GM19324 (cell line): ENCODE results near the gene DIP2B.

ENCODE experiments used
- ATAC-seq: cut with Tn5 transposase; IDR thresholded peaks from one replicate; pipeline ENCODE4 v1.9.1; 2021; ENCODE audit warnings: mild to moderate bottlenecking, moderate library complexity; ENCODE audit not compliant: unreplicated experiment, low FRiP score

The DIP2B gene

DNA sequence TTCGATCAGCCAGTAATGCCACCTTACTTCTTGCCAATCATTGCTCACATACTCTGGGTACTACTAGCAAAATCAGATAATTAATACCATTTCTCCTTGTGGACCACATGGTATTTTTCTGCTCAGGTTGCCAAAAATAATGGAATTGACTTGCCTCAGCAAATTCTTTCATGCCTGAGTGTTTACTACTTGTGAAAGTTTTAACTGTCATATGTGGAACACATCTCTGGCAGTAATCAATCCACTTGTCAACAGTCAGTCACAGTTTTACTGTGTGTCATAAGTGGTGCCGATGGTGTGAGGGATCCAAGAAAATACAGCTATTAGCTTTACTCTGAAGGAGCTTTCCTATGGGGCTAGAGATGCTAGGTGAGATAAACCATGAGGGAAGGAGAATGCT, 203.8 kb downstream of the DIP2B start:
- no peak for ATAC-seq

DNA sequence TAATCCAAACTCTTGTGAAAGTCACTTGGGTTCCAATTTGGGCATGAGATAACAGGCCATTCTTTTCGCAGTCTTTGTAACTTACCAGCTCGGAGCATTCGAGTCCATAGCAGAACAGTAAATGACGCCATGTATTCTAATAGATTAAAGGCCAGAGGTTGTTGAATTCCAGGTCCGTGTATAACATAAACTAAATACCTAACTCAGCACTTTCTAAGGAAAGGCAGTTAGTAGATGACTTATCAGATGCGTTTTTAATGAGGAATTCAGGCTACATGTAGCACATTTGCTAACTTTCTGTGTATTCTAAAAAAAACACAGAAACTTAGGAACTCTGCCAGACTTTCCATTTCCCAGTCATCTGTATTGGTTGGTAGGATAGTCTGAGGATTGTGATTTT, 206.3 kb downstream of the DIP2B start:
- no peak for ATAC-seq

DNA sequence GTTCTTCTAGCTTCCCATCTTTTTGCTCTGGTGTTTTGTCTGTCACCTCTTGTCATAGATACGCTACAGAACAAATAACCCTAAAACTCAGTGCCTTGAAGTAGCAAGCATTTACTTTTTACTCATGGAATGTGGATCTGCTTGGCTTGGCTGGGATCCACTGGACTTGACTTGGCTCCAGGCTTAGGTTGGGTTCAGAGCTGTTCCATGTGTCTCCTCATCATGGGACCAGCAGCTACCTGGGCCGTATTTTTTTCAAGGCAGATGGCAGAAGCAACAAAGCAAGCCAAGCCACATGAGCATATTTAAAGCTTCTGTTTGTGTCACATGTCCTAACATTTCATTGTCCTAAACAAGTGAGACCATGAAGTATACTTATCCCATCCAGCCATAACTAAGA, 210.4 kb downstream of the DIP2B start:
- no peak for ATAC-seq

DNA sequence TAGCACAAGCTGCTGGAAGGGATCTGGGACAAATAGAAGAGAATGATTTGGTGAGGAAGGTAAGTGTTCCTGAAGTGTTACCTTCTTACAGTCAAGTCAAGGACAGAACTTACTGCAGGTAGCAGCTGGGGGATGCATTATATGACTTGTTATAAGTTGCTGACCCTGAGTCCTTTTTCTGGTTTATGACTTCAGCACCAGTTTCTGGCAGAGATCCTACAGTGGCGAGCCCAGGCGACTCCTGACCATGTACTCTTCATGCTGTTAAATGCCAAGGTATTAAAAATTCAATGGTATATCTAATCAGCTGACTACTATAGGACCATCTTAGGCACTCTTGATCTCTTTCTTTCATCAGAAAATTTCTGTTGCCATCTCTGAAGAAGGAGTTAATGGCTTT, 214.0 kb downstream of the DIP2B start:
- no peak for ATAC-seq

DNA sequence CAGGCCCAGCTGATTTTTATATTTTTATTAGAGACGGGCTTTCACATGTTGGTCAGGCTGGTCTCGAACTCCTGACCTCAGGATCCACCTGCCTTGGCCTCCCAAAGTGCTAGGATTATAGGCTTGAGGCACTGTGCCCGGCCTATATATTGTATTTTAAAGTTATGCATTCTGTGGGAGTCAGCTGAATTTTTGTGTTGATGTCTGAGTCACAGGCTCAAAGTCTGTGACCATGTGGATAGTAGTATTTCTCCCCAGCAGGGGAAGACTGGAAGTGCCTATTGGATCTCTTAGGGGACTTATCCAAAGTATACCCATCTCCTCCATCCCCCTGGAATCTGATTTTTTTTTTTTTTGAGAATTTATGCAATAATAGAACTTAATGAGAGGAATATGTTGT, 215.3 kb downstream of the DIP2B start:
- ATAC-seq = no peak

GRCh38 chr12:50720501-50720900, 215.7 kb downstream of the DIP2B start:
- no peak for ATAC-seq

- no peak for ATAC-seq
These were observed 219.1 kb downstream of the DIP2B start for GRCh38 chr12:50723865-50724264.

GRCh38 chr12:50725011-50725942, 220.5 kb downstream of the DIP2B start:
- no peak for ATAC-seq

DNA sequence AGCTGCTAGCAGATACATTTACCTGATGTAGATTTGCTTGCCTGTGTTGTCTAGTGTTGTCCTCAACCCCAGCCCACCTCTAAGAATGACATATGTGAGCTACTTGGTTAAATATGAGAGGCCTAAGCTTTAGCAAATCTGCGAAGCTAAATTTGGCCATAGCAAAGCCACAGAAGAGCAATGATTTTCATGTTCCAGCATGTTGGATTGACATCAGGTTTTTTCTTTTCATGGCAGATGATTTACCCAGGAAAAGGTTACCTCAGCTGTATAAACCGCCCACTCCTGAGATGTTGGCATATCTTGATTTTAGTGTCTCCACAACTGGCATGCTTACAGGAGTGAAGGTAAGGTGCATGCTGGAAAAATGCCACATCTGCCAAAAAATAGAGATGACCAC, 222.7 kb downstream of the DIP2B start:
- ATAC-seq = no peak

DNA sequence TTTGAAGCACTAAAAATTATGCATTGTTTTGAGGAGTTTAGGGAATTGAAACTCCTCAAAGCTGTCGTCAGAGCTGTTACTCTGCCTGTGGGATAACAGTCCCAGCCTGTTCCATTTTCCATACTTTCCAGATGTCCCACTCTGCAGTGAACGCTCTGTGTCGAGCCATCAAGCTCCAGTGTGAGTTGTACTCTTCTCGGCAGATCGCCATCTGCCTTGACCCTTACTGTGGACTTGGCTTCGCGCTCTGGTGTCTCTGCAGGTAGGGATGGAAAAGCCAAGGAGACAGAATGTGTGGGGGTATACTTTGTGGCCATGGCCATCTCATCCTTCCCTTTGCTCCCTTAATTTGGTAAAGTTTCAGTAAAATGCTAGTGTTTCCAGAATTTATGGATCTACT, 223.6 kb downstream of the DIP2B start:
- no peak for ATAC-seq

- no peak for ATAC-seq
These were observed 224.1 kb downstream of the DIP2B start for GRCh38 chr12:50728841-50729240.

DNA sequence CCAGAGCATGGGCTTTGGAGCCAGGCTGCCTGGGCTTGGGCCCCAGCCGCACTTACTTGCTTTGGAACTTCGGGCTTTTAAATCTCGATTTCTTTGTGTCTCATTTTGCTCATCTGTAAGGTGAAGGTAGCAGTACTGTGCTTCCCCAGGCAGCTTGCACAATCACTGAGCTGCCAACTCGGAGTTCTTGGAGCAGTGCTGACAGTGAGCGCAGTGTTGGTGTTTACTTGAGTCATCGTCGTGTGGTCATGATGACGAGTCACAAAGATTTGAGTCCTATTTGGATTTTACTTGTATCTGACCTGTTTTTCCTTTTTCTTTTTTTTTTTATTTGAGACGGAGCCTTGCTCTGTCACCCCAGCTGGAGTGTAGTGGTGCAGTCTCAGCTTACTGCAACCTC, 227.8 kb downstream of the DIP2B start:
- no peak for ATAC-seq

DNA sequence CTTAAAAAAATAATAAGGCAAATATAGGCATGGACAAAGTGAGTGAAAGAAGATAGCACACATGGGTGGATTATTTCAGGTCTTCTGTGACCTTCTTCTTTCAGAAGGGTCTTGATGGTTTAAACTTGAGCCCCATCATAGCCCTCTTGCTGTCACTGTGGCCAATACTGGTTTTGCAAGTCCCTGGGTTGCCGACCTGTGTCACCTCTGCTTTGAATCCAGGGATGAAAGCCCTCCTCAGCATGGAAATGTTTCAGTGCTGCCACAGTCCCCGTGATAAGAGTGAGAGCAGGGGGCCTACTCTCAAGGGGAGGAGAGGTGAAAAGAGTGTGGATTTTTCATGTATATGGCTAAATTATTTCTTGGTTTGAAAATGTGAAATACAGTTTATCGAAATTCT, 228.9 kb downstream of the DIP2B start:
- no peak for ATAC-seq

DNA sequence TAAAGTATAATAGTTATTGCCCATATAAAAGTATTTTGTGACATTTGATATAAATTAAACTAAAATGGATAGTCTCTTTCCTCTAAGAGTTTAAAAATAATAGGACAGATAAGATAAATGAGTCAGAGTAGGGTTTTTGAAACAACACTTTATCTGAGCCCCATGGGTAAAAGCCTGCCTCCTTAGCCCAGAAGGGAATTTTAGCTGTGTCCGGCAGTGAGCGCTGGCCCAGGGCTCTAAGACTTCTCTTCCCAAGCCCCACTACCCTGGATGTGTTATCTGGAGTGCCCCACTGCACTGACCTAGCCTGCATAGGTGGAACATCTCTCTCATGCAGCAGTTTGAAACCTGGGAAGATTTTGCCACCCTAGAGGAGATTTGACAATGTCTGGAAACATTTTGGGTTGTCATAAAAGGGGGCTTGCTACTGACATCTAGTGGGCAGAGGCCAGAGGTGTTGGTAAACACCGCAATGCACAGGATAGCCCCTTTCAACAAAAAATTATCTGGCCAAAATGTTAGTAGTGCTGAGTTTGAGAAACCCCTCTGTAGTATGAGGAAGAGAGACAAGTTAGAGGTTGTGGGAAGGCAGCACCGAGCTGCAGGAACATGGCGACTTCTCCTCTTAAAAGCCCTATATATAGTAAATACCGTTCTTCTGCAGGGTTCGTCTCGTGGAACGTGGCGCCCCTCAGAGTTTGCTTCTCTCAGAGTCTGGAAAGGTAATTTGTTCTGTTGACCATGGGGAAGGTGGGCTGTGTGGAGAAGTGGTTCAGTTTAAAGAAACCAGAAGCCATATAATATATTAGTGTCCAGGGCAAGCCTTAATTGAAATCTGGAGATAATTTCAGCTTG, 229.9 kb downstream of the DIP2B start:
- ATAC-seq = no peak

- no peak for ATAC-seq
These were observed 234.8 kb downstream of the DIP2B start for GRCh38 chr12:50739611-50740010.

DNA sequence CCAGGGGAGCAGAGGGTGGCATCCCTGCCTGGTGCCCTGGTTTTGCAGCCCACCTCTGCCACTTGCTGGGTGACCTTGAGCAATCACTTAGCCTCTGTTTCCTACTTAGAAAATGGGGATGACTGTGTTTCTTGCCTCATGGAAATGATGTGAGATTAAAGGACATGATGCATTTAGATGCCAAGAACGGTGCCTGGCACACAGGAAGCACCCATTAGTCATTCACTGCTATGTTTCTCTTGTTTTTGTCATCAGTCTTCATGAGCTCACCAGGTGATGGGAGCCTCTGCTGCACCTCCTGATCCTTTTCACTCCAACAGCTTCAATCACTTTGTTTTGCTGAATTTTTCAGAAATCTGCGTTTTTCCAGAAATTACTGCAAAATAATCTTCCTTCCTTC, 235.5 kb downstream of the DIP2B start:
- no peak for ATAC-seq

DNA sequence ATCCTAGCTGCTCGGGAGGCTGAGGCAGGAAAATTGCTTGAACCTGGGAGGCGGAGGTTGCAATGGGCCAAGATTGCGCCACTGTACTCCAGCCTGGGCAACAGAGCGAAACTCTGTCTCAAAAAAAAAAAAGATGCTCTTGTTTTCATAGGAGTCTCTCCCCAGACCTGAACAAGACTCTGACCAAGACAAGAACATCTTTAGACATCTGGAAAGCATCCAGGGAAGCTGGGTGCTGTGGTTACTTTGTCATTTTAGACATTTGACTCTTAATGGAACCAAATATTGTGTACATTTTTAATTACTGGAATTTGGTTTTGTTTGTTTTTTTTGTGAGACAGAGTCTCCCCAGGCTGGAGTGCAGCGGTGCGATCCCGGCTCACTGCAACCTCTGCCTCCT, 238.0 kb downstream of the DIP2B start:
- ATAC-seq = no peak

- ATAC-seq = no peak
These were observed 241.1 kb downstream of the DIP2B start for GRCh38 chr12:50745861-50746260.

DNA sequence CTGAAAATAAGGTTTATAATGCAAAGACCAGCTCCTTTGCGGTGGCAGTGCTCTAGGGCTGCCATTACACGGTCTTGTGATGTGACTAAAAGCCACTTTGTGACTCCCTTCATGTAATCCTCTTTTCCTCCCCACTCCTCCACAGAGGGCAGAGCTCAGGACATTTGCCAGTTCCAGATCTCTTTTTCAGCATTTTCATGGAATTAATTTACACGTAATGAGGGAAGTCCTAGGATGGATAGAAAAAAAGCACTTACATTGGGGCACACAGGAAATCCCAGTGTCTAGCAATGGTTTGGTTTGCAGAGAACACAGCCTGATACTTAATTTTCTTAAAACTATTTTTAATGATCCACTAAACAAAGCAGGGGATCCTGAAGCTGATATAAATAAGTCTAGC, 241.6 kb downstream of the DIP2B start:
- ATAC-seq = no peak

DNA sequence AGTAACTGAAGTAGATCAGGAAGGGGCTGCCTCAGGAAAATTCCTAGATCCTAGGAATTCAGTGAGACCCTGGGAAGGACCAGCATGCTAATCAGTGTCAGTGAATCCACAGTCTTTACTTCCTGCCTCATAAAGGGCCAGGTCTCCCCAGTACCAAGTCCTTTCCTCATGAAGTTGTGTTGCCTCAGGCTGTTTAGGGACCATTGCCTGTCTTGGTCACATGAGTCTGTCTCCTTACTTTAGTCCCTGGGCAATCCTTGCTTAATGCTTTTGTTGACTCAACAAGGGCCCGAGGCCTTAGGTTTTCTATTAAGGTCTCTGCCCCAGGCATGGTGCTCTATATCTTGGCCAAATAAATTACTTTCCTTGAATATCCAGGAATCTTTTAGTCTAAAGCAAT, 243.0 kb downstream of the DIP2B start:
- no peak for ATAC-seq

DNA sequence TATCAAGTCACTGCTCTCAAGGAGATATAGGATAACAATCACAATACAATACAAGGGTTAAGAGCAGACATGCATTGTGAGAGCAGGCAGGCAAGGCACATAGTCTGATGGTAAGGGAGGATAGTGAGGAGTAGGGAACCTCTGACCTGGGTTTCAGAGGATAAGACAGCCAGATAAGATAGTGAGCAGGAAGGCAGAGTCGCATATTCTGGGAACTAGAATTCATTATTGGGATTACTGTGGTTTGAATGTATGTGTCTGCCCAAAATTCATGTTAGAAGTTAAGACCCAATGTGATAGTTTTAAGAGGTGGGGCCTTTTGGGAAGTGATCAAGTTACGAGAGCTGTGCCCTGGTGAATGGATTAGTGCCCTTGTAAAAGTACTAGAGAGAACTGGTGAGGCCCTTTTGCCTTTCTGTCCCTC, 244.7 kb downstream of the DIP2B start:
- ATAC-seq = no peak

- no peak for ATAC-seq
These were observed 245.6 kb downstream of the DIP2B start for GRCh38 chr12:50750366-50750765.
